Activated CD8-positive, alpha-beta memory T cell treated with anti-CD3 and anti-CD28 coated beads for 36 hours (primary cell): ENCODE measurements around the gene EPHB2. TPM values are rescaled to one million over a fixed set of nuclear protein-coding genes. Genes with fewer than 3 reads are reported as not detected.

ENCODE experiments used
- total RNA-seq, 2 experiments: library from RNA; stranded (reverse); gene quantifications; one replicate each; pipeline ENCODE4 v1.2.3, GENCODE V29; 2021

EPHB2 gene
- total RNA-seq, 2 experiments from 2014 or later = 0.08 TPM; not detected in 1

Other genes starting within 250 kb of the EPHB2 start
- gene EPHA8, start 147.3 kb upstream of the EPHB2 start, total RNA-seq = not detected
- not detected for gene C1QA, start 74.2 kb upstream of the EPHB2 start, total RNA-seq
- gene C1QC, start 67.2 kb upstream of the EPHB2 start, total RNA-seq = not detected
- not detected for gene C1QB, start 57.6 kb upstream of the EPHB2 start, total RNA-seq